OCI-M2 (cell line): ENCODE measurements around the gene NOVA1.

Source experiments
- DNase-seq: peaks from one replicate; lab custom pipeline; 2025; ENCODE audit not compliant: unreplicated experiment; lab: John Stamatoyannopoulos, UW

Gene NOVA1

GRCh38 chr14:26594148-26594547 is 3.7 kb downstream of the NOVA1 start:
- no peak for DNase-seq

- DNase-seq, result no peak
Measured at GRCh38 chr14:26593357-26593756, 4.5 kb downstream of the NOVA1 start.

- DNase-seq, result no peak
Measured at GRCh38 chr14:26589925-26590324, 7.9 kb downstream of the NOVA1 start.

- DNase-seq, result no peak
Measured at GRCh38 chr14:26577711-26578110, 20.1 kb downstream of the NOVA1 start.

- no peak for DNase-seq
Measured at GRCh38 chr14:26554069-26554772, 43.6 kb downstream of the NOVA1 start.

- no peak for DNase-seq
Measured at GRCh38 chr14:26549571-26549970, 48.3 kb downstream of the NOVA1 start.

- DNase-seq, result no peak
Measured at GRCh38 chr14:26548406-26548805, 49.4 kb downstream of the NOVA1 start.

- DNase-seq, result no peak
Measured at GRCh38 chr14:26538176-26538575, 59.7 kb downstream of the NOVA1 start.

GRCh38 chr14:26531894-26532293 is 65.9 kb downstream of the NOVA1 start:
- no peak for DNase-seq

GRCh38 chr14:26528415-26529182 is 69.2 kb downstream of the NOVA1 start:
- DNase-seq, result no peak

GRCh38 chr14:26527095-26527494 is 70.7 kb downstream of the NOVA1 start:
- no peak for DNase-seq

GRCh38 chr14:26526137-26526536 is 71.7 kb downstream of the NOVA1 start:
- DNase-seq, result no peak

GRCh38 chr14:26525085-26525484 is 72.7 kb downstream of the NOVA1 start:
- no peak for DNase-seq

GRCh38 chr14:26522967-26523366 is 74.9 kb downstream of the NOVA1 start:
- DNase-seq, result no peak

GRCh38 chr14:26517771-26518170 is 80.1 kb downstream of the NOVA1 start:
- DNase-seq, result no peak

GRCh38 chr14:26500028-26500427 is 97.8 kb downstream of the NOVA1 start:
- no peak for DNase-seq

GRCh38 chr14:26499546-26499945 is 98.3 kb downstream of the NOVA1 start:
- no peak for DNase-seq

GRCh38 chr14:26486922-26487321 is 110.9 kb downstream of the NOVA1 start:
- DNase-seq, result no peak

- DNase-seq, result no peak
Measured at GRCh38 chr14:26484562-26484961, 113.3 kb downstream of the NOVA1 start.

- DNase-seq, result no peak
Measured at GRCh38 chr14:26478967-26479366, 118.9 kb downstream of the NOVA1 start.

- DNase-seq, result no peak
Measured at GRCh38 chr14:26466862-26467261, 131.0 kb downstream of the NOVA1 start.

GRCh38 chr14:26463136-26463535 is 134.7 kb downstream of the NOVA1 start:
- DNase-seq, result no peak

GRCh38 chr14:26454105-26454504 is 143.7 kb downstream of the NOVA1 start:
- DNase-seq, result no peak
